Activated CD4-positive, alpha-beta T cell treated with anti-CD3 and anti-CD28 coated beads for 4 hours (primary cell): Measurements from ENCODE around the gene RNU6-1.

Source experiments
- DNase-seq, 2 donors: peaks; one replicate each; pipeline ENCODE4 v3.0.0-alpha.2; 2020

The RNU6-1 gene

DNA sequence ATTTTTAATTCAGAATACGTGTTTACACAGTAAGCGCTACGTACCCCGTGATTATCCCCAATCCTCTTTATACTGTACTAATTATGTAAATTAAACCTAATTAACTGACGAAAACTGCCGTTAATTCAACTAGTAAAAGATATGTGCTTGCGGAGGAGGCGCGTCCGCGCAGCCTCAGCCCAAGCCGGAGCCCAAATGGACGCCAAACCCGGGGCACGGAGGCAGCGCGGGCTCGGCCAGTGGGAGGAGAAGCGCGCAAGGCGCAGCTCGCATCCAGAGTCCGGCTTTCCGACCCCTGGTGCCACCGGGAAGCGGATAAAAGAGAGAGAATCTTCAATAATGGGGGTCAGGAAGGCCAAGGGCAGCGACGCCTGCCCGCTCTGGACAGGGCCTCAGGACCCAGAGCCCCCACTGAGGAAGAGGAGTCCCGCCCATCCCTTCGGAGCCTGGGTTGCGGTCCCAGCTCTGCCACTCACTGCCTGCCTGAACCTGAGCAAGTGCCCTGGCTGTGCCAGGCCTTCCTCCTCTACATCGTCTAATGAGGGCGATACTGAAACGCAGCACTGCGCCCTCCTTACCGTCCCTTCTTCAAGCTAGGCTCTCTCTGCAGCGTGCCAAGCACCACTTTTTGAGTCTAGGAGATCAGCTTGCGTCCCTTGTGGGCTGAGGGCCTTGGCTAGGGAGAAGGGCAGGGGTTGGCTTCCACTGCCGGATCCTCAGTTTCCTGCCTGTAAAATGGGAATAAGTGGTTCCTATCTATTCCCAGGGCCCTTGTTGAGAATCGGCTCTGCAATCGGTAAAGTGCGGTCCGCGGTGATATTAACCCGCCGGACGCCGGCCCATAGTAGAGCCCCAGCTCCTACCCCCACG is 19.5 kb downstream of the RNU6-1 start:
- no peak for DNase-seq

DNA sequence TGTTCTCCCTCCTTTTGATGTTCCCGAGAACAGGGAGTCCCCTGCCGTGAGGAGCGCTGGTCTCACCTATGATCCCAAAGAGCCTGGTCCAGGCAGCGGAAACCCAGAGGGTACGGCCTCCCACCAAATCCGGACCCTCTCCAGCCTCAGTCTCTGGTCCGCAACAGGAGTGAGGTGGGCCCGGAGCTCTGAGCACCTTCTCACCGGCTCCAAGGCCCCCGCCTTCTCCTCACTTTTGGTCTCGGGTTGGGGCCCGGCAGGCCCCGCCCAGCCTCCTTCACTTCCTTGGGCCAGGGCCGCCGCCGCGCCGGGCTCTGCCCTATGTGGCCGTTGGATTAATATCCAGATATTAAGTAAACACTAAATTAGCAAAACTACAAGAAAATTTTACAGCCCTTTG is 20.2 kb downstream of the RNU6-1 start:
- DNase-seq, result no peak

DNA sequence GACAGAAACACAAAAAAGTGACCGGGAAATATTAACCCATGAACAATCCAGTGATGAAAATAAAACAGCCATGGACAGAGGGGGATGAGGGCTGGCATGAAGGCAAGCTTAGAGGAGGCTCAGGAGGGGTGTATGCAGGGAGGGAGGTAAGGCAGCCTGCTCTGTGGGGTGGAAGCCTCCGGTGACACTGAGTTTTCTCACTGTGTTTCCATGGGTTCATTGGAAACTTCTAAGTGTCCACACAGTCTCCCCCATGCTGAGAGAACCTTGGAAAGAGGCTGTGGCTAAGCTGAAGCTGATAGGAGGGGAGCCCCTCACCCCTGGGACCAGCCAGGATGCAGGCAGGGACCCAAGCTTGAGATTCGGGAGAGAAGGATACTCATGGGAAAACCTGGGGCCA is 21.4 kb downstream of the RNU6-1 start:
- no peak for DNase-seq

DNA sequence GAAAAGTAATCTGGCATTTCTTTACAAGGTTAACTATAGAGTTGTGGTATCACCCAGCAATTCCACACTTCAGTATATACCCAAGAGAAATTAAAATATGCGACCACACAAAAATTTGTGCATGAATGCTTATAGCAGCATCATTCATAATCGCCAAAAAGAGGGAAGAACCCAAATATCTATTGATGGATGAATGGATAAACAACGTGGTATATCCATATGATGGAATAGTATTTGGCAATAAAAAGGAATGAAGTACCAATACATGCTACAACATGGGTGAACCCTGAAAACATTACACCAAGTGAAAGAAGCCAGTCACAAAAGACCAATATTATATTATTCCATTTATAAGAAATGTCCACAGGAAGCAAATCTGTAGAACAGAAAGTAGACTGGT is 23.2 kb downstream of the RNU6-1 start:
- no peak for DNase-seq

DNA sequence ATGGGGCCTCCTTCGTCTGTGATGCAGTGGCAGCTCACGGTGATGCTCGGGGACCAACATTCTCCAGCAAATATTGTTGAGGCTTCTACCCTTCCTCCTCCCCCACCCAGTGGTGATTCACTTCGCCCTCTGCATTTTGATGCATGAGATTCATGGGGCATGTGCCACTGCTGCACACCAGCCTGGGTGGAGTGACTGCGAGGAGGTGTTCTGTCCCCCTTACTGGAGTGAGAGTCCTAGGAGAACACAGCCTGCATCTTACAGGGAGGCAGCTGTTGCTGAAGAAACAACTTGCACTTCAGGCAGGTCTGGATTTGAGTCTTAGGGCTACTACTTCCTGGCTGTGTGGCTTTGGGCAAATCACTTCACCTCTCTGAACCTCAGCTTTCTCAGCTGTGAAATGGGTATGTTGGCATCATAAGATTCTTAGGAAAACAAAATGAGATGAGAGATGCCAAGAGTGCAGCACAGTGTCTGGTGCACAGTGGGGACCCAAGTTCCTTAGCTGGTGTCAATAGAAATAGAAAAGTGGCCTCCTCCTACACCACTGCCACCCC is 24.7 kb downstream of the RNU6-1 start:
- no peak for DNase-seq

DNA sequence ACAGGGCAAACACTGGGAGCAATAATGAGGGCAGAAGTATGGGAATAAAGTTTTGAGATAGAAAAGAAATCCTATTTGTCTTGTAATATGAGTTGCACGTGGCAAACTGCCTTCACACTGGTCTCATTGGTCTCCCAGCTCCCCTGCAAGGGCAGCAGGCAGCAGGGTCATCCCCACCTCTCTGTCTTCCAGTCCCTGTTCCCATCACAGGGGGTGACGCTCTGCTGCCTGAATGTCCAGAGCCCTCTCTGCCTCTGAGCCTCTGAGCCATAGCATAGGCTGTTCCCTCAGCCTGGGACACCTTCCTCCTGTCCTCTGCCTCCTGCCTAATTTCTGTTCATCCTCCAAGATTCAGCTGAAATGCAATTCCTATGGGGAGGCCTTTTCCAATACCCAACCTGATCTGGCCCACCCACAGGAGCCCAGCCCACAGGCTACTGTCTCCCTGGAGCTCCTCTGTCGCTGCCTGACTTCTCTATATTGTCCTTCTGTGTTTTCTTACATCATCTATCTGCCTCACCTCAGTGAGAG is 26.7 kb downstream of the RNU6-1 start:
- DNase-seq, result no peak

DNA sequence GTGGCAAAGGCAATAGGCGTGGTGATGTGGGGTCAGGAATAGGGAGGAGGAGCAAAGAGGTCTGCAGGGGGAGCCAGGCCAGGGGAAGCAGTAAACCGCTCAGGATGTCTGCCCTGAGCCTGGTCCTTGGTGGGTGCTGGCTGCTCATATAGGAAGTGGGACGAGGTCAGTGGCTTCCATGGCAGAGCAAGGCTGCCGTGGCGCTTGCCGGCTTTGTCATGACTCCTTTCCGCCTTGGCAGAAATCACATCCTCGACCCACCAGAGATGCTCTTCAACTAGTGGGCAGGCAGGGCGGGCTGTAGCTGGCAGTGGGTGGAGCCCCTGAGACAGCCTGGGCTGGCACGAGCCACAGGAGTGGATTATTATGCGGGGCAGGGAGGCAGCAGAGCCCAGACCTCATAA is 27.6 kb downstream of the RNU6-1 start:
- DNase-seq, result no peak

DNA sequence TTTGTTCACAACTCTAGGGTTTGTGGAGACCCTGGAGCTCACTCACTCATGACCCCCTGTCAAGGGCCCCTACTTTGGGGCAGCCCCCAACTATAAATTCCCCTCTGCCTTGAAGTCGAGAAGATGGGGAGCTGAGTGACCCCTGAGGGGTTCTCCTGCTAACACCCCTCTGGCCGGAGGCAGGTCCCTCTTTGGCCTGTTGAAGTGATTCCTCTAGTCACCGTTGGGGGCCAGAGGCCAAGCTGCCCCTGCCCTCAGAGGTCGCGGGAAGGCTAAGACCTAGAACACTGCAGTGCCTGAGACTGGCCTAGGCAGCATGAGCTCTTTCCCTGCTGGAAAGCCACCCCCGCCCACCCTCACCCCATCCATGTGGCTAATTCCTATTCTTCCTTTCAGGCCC is 30.0 kb downstream of the RNU6-1 start:
- no peak for DNase-seq

DNA sequence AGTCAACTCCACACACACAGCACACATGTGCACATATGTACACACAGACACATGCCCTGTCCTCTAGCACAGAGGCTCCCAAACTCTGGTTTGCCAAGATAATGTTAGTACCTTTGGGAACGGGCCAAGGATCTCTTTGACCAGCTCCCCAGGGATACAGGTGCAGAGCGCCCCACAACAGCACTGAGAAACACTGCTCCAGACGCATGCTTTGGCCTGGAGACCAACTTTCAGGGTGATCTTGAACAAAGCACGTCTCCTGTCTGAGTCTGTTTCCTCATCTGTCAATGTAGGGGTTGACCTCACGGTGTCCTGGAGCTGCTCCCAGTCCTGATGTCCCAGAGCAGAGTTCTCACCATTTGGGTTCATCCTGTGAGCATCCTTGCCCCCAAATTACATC is 30.4 kb downstream of the RNU6-1 start:
- no peak for DNase-seq

DNA sequence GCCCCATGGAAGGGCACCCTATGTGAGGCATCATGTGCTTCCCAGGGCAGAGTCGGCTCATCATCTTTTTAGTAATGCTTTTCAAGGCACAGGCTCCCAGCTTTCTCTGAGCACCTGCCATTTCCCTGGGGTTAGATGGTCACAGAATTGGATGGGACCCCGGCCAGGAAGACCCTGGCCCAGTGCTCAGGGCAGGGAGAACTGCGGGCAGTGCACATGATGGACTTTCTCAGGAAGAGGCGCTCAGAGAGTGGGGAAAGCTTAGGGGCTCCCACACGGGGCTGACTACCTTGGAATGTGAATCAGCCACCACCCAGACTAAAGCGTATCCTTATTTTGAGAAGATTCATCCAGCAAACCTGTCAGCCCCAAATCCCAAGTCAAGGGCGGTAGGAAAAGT is 31.0 kb downstream of the RNU6-1 start:
- DNase-seq, result no peak

DNA sequence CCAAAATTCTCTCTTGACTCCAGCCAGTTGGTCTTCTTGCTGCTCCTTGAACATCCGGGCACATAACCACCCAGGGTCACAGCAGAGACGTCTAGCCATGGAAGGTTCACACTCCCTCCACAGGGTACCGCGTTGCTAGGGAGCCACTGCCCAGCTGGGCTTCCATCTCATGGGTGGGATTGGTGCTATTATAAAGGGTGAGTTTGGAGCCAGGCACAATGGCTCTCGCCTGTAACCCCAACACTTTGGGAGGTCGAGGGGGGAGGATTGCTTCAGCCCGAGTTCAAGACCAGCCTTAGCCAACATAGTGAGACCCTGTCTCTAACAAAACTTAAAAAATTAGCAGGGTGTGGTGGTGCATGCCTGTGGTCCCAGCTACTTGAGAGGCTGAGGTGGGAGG is 32.0 kb downstream of the RNU6-1 start:
- no peak for DNase-seq

DNA sequence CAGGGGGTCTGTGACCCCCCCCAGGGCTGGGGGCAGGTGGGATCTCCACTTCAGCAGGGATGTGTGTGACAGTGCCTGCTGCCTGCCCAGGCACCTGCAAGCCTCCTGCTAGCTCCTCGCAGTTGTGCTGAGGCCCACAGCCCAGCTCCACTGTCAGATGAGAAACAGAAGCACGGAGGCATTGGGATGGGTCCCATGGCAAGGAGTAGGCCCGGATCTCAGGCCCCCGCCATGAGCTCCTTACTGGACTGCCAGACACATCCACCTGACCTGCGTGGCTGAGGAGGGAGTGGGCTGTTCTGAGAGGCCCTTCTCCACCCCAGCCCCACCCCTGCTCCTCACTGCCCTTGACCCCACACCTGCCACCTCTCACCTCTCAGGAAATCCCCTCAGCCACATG is 32.7 kb downstream of the RNU6-1 start:
- DNase-seq, result no peak

DNA sequence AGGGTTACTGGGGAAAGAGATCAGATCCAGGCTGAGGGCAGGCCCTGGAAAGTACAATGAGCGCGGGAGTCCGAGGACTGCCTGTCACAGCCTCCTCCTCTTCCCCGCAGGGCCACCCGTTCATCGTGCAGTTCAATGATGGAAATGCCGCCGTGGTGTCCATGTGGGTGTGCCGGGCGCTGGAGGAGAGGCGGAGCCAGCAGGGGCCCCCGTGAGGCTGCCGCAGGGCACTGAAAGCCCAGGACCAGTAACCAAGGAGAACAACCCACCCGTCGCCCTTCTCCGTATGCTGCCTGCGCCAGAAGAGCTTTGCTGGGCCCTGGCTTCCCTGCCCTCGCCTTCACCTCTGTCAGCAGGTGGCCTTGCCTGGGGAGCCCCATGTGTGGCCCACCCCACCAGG is 33.3 kb downstream of the RNU6-1 start:
- DNase-seq, result no peak

DNA sequence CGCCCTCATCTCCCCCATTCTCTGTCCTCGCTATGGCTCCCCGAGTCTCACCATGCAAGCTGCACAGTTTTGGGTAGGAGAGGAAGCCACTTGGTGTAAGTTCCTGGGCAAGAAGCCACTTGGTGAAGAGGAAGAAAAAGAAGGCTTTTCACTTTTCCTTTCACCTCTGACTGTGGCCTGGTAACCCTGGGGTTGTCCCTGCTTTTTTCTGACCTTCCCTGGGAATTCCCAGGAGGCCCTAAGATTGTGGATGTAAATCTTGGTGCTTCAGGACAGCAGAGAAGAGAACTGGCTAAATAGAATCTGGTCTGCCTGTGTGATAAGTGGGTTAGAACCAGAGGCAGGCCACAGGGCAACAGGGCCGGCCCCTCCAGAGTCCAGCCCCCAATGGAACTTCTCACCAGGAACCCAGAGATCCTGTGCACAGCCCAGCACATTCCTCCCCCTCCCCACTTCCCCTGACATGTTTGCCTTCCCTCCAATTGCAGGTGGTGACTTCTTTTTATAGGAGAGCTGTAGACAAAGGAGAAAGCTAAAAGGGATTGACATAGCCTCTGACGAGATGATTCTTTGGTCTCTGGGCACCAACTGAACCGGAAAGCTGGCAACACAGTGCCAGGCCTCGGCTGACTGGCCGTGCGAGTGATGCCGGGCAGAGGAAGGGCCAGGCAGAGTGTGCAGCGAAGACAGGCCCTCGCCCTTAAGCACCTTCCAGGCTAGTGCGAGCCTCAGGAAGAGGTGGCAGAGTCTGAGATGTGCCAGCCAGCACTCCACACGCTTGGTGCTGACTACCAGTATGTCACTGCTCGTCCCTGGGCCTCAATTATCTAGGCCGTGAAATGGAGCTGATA is 34.0 kb downstream of the RNU6-1 start:
- DNase-seq, result no peak

DNA sequence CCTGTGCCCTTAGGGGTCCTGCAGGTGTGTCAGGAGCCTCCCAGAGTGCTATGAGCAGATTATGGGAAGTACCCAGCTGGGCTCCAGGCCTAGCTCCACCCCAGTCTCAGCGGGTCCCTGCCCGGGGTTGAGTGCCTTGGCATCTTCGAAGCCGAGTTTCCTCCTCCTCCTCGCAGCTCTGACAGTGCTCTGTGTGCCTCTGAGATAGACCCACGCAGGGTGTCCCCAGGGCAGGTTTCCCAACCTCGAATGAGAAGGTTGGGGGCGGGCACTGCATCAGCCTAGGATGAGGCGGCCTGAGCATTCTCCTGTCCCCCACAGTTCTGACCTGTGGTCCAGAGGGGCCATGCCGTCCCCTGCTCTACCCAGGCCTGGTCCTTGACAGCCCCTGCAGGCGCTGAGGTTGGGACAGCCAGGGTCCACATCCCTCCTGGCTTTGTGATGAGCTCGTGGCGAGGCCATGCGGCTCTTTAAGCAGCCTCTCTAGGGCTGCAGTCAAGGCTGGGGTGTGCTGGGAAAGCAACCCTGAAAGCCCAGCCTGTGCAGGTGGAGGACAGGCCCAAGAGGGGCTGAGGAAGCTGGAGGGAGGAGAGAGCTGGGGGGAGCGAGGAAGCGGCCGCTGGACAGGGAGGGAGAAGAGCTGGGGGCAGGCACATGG is 34.7 kb downstream of the RNU6-1 start:
- no peak for DNase-seq

DNA sequence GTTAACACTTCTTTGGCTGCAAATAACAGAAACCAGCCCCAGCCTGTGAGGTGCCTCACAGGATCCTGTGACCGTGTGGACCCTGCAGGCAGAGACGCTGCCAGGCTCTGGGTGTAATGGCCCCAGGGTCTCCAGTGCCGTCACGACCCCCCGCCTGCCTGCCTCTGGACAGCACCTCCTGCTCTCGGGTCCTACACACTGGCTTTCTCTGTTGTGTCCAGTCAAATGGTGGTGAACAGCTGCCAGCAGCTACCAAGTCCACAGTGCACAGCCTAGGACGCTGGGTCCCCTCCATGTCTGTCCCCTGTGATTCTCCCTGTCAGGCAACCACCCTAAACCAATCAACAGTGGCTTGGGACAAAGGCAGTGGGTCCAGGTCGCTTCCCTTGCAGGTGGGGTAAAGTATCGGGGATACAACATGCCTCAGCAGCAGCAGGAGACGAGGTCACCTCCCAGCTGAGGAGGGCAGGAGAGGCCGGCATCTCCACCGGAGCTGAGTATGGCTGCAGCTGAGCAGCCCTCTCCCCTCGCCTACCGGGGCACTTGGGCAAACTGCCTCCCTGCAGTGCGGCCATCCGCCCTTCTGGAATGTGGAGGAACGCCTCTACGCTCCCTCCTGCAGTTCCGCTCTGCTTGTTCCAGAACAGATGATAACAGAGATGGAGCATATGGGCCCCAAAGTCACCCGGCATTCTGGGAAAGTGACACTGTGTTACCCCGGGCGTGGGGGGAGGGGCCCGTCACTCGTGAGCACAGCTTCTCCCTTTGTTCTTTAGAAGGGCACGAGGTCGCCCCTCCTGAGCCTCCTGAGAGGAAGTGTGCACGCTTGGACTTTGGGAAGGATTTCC is 35.6 kb downstream of the RNU6-1 start:
- DNase-seq, result no peak

DNA sequence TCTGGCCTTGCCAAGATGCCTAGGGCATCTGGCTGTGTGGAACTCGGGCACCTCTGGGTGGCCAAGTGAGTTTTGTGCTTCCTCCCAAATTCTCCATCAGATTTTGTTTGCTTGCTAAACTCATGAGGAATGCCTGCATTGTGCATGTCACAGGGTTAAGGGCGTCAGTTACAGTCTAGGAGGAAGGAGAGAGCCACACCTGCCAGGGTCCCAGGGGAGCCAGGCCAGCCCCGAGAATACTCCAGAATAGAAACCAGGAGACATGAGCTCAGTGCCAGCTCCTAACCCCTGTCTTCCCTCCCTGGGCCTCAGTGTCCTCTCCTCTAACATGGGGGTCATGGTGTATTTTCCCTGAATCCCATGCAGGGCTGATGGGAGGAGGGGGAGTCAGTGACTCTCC is 36.5 kb downstream of the RNU6-1 start:
- DNase-seq, result no peak

DNA sequence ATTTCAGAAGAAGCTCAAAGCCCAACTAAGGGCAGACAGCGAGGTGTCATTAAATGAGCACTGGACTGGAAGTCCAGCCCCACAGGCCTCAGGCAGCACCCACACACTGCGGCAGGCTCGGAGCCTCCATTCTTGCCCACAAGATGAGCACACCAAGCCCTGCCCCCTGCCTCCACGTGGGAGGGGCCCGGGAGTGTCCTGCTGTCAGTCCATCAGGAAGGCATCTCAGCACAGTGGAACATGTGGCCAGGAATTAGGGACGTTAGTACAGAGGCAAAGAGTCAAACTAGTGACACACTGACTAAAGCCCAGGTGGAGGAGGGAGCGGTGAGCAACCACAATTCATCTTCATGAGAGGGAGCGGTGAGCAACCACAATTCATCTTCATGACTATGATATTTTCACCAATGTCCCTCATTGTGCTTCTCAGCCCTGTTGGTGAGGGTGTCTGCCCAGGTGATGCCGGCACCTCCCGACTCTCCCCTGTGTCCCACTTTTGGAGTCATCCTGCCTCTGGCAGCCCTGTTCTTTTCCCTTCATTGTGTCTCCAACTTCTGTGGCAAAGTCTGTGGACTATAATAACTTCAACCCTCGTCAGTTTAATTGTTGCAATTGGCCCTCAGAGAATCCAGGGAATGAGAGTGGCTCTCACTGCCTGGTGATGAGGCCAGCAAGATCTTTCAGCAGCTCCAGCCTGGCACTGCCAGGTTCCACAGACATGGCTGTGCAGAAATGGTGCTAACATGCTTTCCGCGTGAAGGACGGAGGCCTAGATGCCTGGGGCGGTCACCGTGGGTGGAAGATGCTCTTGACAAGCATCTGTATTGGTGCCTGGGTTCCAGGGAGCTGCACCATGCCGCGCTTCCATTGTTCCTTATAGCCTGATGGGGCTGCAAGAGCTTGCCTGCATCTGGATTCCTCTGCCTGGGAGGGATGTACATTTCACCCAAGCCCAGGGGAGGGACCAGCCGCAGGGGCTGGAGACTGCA is 37.6 kb downstream of the RNU6-1 start:
- DNase-seq, result no peak

DNA sequence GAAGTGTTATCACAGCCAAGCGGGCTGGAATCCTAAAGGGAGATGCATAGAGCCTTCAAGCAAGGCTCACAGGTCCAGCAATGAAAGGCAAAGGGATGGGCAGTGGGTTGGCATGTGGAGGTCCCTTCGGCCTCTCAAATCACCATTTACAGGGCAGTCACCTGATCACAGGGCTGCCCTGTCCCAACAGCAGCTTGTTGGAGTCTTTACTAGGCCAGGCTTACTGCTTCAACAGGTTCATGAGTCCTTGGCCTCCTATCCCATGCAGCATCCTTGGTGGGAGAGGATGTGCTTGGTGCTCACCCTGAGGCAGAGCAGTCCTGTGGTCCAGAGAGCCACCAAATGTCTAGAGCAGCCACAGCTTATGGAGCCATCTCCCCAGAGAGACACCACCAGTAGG is 38.7 kb downstream of the RNU6-1 start:
- no peak for DNase-seq

DNA sequence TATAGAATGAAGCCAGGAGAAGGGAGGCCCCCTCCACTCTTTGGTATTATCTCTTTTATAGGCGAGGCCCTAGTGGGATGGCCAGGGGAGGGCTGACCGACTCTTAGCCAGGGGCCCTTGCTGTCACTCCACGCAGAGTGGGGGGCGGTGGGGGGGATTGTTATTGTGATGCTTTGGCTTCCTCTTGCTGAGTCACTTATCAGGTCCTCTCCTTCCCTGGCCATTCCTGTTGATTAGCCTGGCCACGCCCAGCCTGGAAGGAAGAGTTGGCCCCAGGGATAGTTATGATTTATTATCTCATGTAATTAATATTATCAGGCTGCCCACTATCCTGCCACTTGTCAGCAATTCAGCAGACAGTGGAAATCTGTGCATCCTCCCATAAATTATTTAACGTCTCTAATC is 40.0 kb downstream of the RNU6-1 start:
- DNase-seq, result no peak
